Pancreas (tissue), 10 donors: ENCODE results near the gene USP25. TPM values are rescaled to one million over a fixed set of nuclear protein-coding genes. Genes with fewer than 3 reads are reported as not detected.

Source experiments
- ATAC-seq, 4 donors: fragments of 200-7000 bp; cut with Tn5 transposase; one replicate each; pipeline versions ENCODE4 v1.8.0 to v1.9.1; 2020; ENCODE audit warnings: mild to moderate bottlenecking in 4 of 4, moderate library complexity in 4 of 4
- DNase-seq, 6 donors: peaks; one replicate each; pipeline ENCODE4 v3.0.0-alpha.2; 2020
- FAIRE-seq: peaks from 2 replicates; lab custom pipeline; 2012; peaks lifted over from hg19 to GRCh38; lab: Jason Lieb, UNC
- H3K27ac ChIP-seq, 4 donors: fragments of 200-600 bp; sonication (generic); 1 replicate in 3 of 4; 2 replicates in 1 of 4; pipeline versions ENCODE4 v1.5.0 to v1.8.0; 2020
- H3K27me3 ChIP-seq, 4 donors: fragments of 200-600 bp; one replicate each; pipeline ENCODE4 v1.8.0; 2021
- H3K36me3 ChIP-seq, 3 donors: fragments of 200-600 bp; sonication (generic) in 1 of 3; one replicate each; pipeline versions ENCODE4 v1.5.0 to v1.8.0; 2020 to 2021
- H3K4me1 ChIP-seq, 3 donors: fragments of 200-600 bp; one replicate each; pipeline ENCODE4 v1.8.0; 2021
- H3K4me3 ChIP-seq, 4 donors: fragments of 200-600 bp; sonication (generic) in 2 of 4; one replicate each; pipeline versions ENCODE4 v1.5.0 to v1.8.0; 2020 to 2021
- H3K9me3 ChIP-seq, 4 donors: fragments of 200-600 bp; one replicate each; pipeline ENCODE4 v1.8.0; 2021
- CTCF ChIP-seq, 4 donors: fragments of 200-600 bp; sonication (generic) in 3 of 4; IDR thresholded peaks; one replicate each; pipeline versions ENCODE4 v1.5.0 to v1.8.0; 2021; ENCODE audit warnings: antibody characterized with exemption in 4 of 4
- WGBS, 2 donors: extraction: QIAGEN DNeasy Blood & Tissue Kit; methylation state at CpG; one replicate each; pipeline ENCODE4 v1.1.7; 2013; 5-methylcytosine and 5-hydroxymethylcytosine counted together
- intact Hi-C, 3 donors: fragments of 100-400 bp; cut with DNase I; formaldehyde crosslinking; loops; one replicate each; pipeline versions ENCODE4 v1.11.1 to v1.14.2; 2022
- polyA plus RNA-seq, 2 donors: library from polyadenylated mRNA; stranded (reverse); fragments of 200-250 nt; gene quantifications; one replicate each; pipeline ENCODE4 v1.2.3, GENCODE V29; 2013
- total RNA-seq, 6 donors: library from RNA; stranded (reverse); fragmentation: NEBNext Ultra II Directional in 4 of 6; extraction: Animal tissue kit (Norgen Biotek cat#: 25700) in 4 of 6; gene quantifications; one replicate each; pipeline versions ENCODE4 v1.2.1 to v1.2.4, GENCODE V29; 2021 to 2023
- donor health status: healthy with polysubstance abuse.
- donor health status: DM: no; HTN: no; CAD: no; lungs with moderate emphysema.
- donor health status: DM: no; HTN: no; CAD: no.
- donor health status: control.
- donor health status: control.
- donor health status: Bipolar disorder and iron deficiency.
- donor health status: DM: yes; HTN: yes; CAD: no.
- donor health status: DM: no; HTN: no; CAD: no.
- donor health status: DM: no; HTN: no; CAD: no.
- donor health status: DM: yes; HTN: yes; CAD: no.

USP25 gene
- total and polyA plus RNA-seq, 8 donors, result 4.3 to 24.8 (median 15.0) TPM

- no peak for TF ChIP-seq CTCF (IDR thresholded peaks at IDR 0.05)
- no peak for FAIRE-seq
These were observed 110.6 kb downstream of the USP25 start for GRCh38 chr21:15840406-15840805.

GRCh38 chr21:15841856-15842564, 112.2 kb downstream of the USP25 start:
- no peak for DNase-seq
- no peaks in the 10 kb centered on the region for H3K9me3 ChIP-seq
- FAIRE-seq, result no peak
- TF ChIP-seq CTCF (IDR thresholded peaks at IDR 0.05), result no peak
- no peak overlapping the region for H3K27ac ChIP-seq
- H3K4me3 ChIP-seq, result no peak overlapping the region
- H3K27me3 ChIP-seq, result no peaks in the 10 kb centered on the region
- H3K4me1 ChIP-seq, result no peaks in the 10 kb centered on the region
- no peaks in the 10 kb centered on the region for H3K36me3 ChIP-seq
- intact Hi-C loops, result no loop called here
- ATAC-seq, result no peak
- WGBS, 2 donors, result 68 to 70% methylated on average over 3 of the region's 3 CpGs

More at GRCh38 chr21:15840406-15840805, 110.6 kb downstream of the USP25 start:
- Histone ChIP-seq H3K4me3 (no peak overlapping the region), H3K36me3 (no peaks in the 10 kb centered on the region), H3K27me3 (no peaks in the 10 kb centered on the region), H3K4me1 (no peaks in the 10 kb centered on the region), H3K9me3 (no peaks in the 10 kb centered on the region), H3K27ac (no peak overlapping the region)
- DNase-seq (no peak), ATAC-seq (no peak)
- WGBS, 2 donors, result 79 to 84% methylated on average over 3 of the region's 3 CpGs
- intact Hi-C loops, result no loop called here

- Histone ChIP-seq H3K36me3 (no peaks in the 10 kb centered on the region), H3K4me1 (no peaks in the 10 kb centered on the region), H3K4me3 (no peak overlapping the region), H3K9me3 (no peaks in the 10 kb centered on the region), H3K27me3 (no peaks in the 10 kb centered on the region), H3K27ac (no peak overlapping the region)
- FAIRE-seq (no peak), ATAC-seq (no peak), DNase-seq (no peak)
- 95 to 97% methylated on average over 2 of the region's 2 CpGs for WGBS, 2 donors
- intact Hi-C loops, result no loop called here
- TF ChIP-seq CTCF (IDR thresholded peaks at IDR 0.05), result no peak
These were observed 112.7 kb downstream of the USP25 start for GRCh38 chr21:15842565-15842880.

GRCh38 chr21:15843766-15844165, 114.0 kb downstream of the USP25 start:
- ATAC-seq (no peak), FAIRE-seq (no peak), DNase-seq (no peak)
- Histone ChIP-seq H3K4me1 (peaks cover 0 to 2% (median 0%) of the 10 kb centered on the region in 3 donors), H3K4me3 (no peak overlapping the region), H3K36me3 (no peaks in the 10 kb centered on the region), H3K9me3 (no peaks in the 10 kb centered on the region), H3K27ac (no peak overlapping the region), H3K27me3 (no peaks in the 10 kb centered on the region)
- intact Hi-C loops, result no loop called here
- WGBS, 2 donors, result 97% methylated on average over 1 of the region's 1 CpG
- no peak for TF ChIP-seq CTCF (IDR thresholded peaks at IDR 0.05)
